Astrocyte of the hippocampus (primary cell): ENCODE data around the gene PARP12.

ENCODE experiments used
- DNase-seq: peaks from one replicate; pipeline ENCODE4 v3.0.0; 2011; ENCODE audit warnings: low read depth, low spot score

Gene PARP12

GRCh38 chr7:140060243-140060630 is 2.5 kb downstream of the PARP12 start:
- DNase-seq, result no peak

- peak; percentile 93 for DNase-seq
Observed at GRCh38 chr7:140059273-140060242, 3.2 kb downstream of the PARP12 start.

DNA sequence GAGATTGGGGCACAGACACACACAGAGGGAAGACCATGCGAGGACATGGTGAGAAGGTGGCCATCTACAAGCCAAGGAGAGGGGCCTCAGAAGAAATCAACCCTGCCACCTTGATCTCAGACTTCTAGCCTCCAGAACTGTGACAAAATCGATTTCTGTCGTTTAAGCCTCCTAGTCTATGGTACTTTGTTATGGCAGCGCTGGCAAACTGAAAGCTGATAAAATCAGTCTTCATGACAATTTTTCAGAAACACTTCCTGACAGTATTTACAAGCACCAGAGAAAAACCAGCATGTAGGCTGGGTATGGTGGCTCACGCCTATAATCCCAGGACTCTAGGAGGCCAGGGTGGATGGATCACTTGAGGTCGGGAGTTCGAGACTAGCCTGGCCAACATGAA is 4.2 kb downstream of the PARP12 start:
- no peak for DNase-seq

DNA sequence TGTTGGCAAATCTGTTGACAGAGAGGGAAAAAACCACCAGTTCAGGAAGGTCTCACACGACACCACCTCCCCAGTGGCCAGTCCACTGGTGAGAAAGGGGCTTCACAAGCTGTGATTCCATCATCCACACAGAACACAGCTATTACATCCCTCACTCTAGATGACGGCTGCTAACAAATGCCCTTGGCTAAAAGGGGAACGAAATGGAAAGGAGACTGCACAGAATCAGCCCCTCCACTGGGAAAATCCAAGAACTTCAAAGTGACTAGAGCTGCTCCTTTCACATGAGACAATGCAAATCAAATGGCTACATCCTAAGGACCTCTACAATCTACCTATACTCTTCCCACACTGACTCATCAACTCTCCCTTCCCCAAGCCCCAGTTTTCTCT is 5.6 kb downstream of the PARP12 start:
- DNase-seq, result no peak

GRCh38 chr7:140056431-140057142 is 6.2 kb downstream of the PARP12 start:
- DNase-seq, result no peak

DNA sequence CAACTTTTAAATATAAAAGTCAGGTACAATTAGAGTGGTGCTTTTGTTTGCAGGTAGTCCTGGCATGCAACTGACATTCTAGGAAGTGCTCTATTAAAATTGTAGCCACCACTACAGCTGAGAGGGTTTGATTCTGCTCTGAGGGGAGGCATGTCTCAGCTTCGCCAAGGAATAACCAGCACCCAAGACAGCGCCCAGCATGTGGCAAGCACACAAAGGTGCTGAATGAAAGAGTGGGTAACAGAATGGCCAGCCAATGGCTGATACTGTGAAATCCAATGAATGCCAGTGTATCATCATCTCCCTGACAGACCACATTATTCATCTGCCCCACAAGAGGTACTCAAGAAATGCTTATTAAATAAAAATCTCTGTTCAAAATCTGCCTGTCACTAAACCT is 6.9 kb downstream of the PARP12 start:
- no peak for DNase-seq

GRCh38 chr7:140054751-140055150 is 8.0 kb downstream of the PARP12 start:
- DNase-seq, result no peak

- no peak for DNase-seq
Observed at GRCh38 chr7:140053812-140054539, 8.8 kb downstream of the PARP12 start.

- no peak for DNase-seq
Observed at GRCh38 chr7:140051820-140052219, 10.9 kb downstream of the PARP12 start.

GRCh38 chr7:140050100-140050499 is 12.7 kb downstream of the PARP12 start:
- DNase-seq, result no peak

DNA sequence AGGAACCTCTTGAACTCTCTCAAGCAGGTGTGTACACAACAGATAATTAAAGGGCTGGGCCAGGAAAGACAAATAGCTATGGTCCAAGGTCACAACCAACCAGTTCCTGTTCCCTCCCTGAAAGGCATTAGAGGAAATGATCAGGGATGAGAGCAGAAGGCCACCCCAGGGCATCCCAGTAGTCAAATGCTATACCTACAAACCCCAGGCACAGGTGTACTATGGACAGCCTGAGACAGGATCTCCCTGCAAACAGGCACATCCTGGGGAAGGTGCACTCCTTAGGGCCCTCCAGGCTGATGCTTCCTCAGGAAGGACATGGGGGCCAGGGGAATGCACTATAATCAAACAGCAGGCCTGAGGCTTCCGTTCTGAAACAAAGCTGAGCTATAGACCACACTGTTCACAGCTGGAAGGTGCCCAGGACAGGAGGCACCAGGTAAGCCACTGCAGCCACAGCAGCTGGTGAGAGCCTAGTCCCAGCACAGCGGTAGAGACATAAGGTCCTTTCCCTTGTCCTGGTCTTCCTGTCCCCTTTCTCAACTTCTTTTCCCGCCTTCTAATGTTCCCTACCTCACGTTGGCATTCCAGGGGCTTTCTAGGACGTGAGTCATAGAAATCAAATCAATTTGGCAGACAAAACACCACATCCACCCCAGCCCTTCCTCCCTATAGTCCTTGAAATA is 13.3 kb downstream of the PARP12 start:
- DNase-seq, result peak; percentile 57

DNA sequence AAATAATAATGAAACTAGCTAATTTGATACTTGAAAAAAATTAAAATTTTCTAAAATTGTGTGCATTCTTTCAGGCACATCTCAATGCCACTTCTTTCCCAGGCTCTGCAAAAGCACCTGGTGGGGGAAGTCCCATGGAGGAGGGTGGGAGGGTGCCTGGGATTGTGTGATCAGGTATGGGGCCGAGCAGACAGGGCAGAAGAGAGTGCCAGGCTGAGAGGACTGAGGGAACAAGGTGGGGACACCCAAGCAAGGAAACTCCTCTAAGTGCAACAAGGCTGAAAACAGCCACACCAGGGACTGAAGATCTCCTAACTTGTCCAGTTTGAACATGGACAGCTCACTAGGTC is 13.8 kb downstream of the PARP12 start:
- DNase-seq, result no peak

GRCh38 chr7:140048138-140048537 is 14.6 kb downstream of the PARP12 start:
- DNase-seq, result no peak

- no peak for DNase-seq
Observed at GRCh38 chr7:140047197-140047596, 15.6 kb downstream of the PARP12 start.

DNA sequence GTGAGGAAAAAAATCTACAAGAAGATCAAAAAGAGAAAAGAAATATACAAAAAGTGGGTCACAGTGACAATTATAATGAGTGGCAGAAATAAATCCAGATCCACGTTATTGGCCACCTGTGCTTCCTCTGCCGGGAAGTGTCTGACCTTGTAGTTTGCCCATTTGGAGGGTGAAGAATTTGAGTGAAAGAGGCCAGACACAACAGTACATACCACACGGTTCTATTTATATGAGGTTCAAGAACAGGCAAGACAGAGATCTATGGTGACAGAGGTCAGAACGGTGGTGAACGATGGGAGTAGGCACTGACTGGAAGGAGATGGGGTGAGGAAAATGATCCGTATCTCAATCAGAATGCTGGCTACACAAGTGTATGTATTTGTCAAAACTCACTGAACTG is 17.1 kb downstream of the PARP12 start:
- no peak for DNase-seq

DNA sequence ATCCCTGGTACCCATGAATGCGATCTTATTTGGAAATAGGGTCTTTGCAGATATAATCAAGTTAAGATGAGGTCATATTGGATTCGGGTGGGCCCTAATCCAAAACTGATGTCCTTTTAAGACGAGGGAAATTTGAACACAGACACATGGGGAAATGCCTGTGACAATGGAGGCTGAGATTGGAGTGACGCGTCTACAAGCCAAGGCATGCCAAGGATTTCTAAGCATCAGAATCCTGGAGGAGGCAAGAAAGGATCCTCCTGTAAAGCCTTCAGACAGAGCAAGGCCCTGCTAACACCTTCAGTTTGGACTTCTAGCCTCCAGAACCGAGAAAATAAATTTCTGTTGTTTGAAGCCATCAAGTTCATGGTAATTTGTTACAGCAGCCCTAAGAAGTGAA is 18.5 kb downstream of the PARP12 start:
- DNase-seq, result no peak

DNA sequence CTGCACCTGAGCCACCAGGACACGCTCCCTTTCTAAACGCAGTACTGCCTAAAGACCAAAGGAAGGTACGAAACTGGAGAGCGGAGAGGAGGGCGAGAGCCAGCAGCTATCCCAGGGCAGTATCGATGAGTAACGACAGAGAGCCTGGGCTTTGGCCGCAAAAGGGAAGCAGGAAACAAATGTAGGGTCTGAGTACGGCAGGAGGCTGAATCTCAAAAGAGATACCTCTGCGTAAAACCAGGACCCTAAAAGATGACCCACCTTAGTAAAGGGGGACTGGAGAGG is 20.4 kb downstream of the PARP12 start:
- DNase-seq, result no peak

GRCh38 chr7:140041659-140042385 is 20.9 kb downstream of the PARP12 start:
- peak; percentile 39 for DNase-seq

DNA sequence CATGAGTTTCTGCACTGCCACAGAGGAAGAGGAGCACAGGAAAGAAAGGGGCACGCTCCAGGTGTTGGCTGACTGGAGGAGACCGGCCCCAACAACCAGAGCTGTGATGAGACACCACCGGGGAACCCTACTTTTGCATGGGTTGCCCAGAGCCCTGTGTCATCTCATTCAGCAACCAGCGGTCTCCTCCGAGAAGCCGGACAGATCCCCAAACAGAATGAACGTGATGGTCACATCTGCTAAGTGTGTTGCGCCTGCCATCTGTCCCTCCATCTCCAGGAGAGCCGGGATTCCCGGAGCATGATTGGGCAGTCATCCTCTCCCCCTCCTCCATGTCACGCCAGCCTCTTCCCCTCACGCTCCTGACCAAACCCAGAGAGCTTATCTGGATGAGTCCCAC is 22.9 kb downstream of the PARP12 start:
- no peak for DNase-seq

DNA sequence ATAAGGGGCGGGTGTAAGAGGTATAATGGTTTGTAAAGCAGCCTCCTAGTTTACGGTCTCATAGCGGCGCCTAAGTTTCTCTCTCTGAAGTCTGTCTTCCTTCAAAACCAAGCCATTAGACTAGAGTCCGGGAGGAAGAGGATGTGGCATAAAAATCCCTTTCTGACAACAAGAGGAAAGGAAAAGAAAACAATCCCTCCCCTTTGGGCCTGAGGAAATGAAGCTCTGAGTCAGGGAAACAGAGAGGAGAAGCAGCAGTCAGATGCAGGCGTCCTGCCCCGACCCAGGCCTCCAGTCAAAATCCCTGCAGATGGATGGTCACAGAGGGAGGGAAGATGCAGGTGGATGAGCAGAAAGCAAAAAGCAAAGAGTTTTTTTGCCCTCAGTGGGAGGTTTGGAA is 23.7 kb downstream of the PARP12 start:
- no peak for DNase-seq

DNA sequence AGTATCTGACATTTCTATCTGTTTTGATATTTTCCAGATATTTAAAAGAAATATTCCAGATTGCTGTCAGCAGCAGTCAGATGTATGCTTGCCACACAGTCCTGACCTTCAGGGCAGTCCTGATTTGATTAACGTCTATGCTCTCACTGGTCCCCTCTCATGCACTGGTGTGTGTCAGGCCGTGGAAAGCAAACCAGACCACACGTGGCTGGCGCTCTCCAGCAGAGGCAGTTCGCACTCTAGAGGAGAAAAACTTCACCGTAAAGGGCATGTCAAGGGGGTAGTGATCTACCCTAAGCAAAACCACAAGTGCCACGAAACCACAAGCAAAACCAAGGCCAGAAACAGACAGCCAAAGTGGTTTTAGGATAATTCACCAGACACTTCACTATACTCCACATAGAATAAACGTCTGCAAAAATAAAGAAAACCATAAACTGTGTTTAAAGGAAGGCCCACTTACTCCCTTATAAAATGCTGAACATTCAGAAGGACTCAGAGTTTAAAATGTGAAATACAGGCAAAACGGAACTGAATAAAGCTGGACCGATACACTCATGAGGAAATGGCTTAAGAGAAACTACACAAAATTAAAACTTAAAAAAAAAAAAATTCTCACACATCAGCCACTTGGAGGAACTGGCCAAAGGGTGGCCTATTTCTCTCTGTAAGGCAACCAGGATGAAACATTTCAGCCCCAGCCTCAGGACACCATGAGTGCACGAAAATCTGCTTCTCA is 26.4 kb downstream of the PARP12 start:
- peak; percentile 57 for DNase-seq
